SKM-1 treated with dmso at 0.1 percent for 144 hours (cell line): Measurements from ENCODE around the gene CAPS2.
A peak's percentile ranks its signal among the peaks of the same experiment; 100 is the strongest.
"Not testable (repeated sequence)": the region's sequence is repeated elsewhere in the genome, so short reads cannot be mapped to it uniquely, and the experiment has no call there.

Source experiments
- DNase-seq: peaks from one replicate; lab custom pipeline; 2025; ENCODE audit not compliant: unreplicated experiment; lab: John Stamatoyannopoulos, UW

Gene CAPS2

GRCh38 chr12:75329918-75330826, at the start of gene CAPS2:
Gene CAPS2, minus strand, starts transcription at chr12:75330324. Its CDS starts 3,826 bp downstream, at chr12:75326498.
- DNase-seq: peak; percentile 44

- DNase-seq: no peak
These were observed 48.2 kb upstream of the CAPS2 start for GRCh38 chr12:75378354-75378753.

GRCh38 chr12:75374971-75375370, 44.8 kb upstream of the CAPS2 start:
- no peak for DNase-seq

DNA sequence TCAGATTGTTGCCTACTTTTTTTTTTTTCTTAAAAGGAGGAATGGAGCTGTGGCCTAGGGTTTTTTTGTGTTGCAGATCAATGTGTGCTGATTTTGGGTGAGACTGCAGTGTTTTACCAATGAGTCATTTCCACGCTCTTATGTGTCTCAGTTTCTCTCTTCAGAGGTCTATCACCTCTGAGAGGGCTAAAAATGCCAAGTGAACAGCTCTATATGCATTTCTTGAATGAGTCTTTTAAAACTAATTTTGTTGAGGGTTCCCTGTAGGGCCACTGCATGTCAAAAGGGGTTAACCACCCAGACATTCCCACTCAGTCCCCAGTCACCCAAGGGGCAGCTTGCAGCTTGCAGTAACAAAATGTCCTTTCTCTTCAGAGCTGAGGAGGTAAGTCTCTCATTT, 36.5 kb upstream of the CAPS2 start:
- DNase-seq: no peak

GRCh38 chr12:75364919-75365318, 34.8 kb upstream of the CAPS2 start:
- DNase-seq: peak; percentile 50

GRCh38 chr12:75361408-75361807, 31.3 kb upstream of the CAPS2 start:
- DNase-seq: peak; percentile 39

DNA sequence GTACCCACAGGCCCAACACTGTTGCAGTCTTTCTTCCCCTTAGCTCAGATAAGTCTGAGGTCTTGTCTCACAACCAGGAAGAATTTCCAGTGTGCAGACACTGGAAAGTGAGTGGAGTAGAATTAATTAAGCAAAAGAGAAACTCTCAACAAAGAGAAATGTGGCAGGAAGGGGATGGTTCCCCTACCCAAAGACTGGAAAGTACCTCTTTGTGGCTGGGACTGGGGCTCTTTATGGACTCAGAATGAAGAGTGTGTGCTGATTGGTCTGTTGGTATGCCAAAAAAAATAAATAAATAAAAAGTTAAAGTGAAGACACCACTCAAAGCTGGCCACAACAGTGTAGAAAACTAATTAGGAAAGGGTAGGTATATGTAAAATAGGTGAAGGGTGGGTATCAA, 30.8 kb upstream of the CAPS2 start:
- DNase-seq: no peak

DNA sequence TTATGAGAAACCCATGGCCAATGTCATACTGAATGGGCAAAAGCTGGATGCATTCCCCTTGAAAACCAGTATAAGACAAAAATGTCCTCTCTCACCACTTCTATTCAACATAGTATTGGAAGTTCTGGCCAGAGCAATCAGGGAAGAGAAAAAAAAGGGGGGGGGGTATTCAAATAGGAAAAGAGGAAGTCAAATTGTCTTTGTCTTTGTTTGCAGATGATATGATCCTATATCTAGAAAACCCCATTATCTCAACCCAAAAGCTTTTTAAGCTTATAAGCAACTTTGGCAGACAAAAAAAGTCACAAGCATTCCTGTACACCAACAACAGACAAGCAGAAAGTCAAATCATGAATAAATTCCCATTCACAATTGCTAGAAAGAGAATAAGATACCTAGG, 23.9 kb upstream of the CAPS2 start:
- DNase-seq: no peak

DNA sequence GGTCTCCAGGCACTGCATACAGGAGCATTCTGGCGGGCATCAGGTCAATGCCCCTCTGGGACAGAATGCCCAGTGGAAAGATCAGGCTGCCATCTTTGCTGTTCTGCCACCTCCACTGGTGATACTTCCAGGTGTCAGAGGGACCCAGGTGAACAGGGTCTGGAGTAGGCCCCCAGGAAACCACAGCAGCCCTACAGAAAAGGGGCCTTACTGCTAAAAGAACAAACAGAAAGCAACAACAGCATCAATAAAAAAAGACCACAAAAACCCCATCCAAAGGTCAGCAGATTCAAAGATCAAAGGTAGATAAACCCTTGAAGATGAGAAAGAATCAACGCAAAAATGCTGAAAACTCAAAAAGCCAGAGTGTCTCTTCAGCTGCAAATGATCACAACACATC, 20.3 kb upstream of the CAPS2 start:
- DNase-seq: no peak

DNA sequence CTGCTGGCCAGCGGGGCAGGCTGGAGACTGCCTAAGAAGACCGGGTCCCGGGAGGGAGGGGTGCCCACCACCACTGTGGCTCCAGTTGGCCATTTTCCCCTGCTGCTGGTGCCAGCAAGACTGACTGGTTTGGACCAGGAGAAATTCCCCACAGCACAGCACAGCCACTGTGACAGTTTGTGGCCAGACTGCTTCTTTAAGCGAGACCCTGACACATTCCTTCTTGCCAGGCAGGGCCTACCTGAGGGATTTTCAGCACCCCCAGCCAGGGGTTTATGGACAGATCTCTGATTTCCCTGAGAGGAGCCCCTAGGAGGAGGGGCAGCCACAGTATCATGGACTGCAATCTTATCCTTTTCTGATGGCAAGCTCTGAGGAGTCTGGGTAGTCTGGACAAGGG, 19.8 kb upstream of the CAPS2 start:
- no peak for DNase-seq

- not testable (repeated sequence) for DNase-seq
These were observed 16.1 kb upstream of the CAPS2 start for GRCh38 chr12:75346215-75346614.

DNA sequence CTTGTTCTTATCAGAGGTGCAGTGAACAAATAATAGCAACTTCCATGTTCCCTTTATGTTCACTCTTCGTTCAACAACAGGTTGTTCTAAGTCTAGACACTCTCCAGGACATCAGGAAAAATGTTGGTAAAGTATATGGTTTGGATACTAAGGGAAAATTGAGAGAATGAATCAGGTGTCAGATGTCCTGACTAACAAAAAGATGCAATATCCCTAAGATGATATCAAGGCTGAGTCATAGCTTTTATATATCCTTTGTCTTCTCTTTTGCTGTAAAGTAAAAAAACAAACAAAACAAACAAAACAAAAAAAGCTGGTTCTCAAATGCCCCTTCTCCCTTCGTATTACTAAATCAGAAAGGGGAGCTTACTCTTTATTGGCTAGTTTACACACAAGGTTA, 15.4 kb upstream of the CAPS2 start:
- no peak for DNase-seq

- DNase-seq: no peak
These were observed 11.7 kb upstream of the CAPS2 start for GRCh38 chr12:75341873-75342272.

DNA sequence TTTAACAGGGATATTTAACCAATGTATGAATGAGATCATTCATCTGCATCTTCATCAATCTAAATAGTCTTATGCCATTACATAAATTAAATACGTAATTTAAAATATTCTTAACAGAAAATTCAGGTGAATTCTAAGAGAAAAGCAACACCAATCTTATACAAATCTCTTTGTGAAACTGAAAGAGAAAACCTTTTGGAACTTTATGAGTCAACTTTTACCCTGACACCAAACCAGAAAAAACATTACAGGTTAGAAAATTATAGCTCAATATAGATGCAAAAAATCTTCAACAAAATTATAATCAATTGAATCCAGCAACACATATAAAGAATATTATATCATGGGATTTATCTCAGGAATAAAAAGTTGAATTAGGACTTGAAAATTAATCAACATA, 7.8 kb upstream of the CAPS2 start:
- no peak for DNase-seq

- peak; percentile 32 for DNase-seq
These were observed 4.4 kb upstream of the CAPS2 start, which contains the start of gene GLIPR1L1 for GRCh38 chr12:75334384-75335030. Gene GLIPR1L1, plus strand, starts transcription at chr12:75334670. Its CDS starts 59 bp downstream, at chr12:75334729.

DNA sequence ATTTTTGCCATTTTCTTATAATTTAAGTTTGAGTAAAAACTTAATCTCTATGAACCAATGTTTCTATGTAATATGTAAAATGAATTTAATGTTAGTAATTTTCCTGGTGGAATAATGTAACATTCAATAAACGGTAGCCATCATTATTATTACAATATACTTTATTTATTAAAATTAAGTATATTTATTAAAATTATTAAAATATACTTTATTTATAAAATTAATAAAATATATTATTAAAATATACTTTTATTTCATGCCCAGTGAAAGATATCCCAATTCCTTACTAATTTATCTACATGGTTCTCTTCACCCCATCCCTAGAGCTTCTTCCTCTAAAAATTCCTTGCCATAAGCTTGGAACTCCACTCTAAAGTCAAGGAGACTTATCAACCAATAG, 2.5 kb downstream of the CAPS2 start:
- no peak for DNase-seq

- DNase-seq: no peak
These were observed 6.5 kb downstream of the CAPS2 start for GRCh38 chr12:75323663-75324062.

DNA sequence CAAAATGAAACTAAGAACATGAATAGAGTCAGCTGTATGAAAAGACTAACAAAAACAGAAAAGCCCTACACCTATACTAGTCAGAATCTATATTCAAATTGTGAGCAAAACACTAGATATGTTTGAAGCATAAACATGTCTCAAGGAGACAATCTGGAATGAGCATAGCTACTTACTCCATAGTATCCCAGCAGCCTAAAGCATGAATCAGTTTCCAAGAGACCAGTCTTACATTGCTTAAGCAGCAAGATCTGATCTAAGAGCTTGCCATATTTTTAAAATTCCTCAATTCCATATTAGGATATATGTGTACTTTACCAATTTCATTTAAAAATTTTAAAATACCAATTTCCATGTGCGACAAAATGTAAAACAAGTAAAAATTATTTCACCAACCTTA, 7.7 kb downstream of the CAPS2 start:
- DNase-seq: no peak

GRCh38 chr12:75317784-75318183, 12.3 kb downstream of the CAPS2 start:
- no peak for DNase-seq

- DNase-seq: no peak
These were observed 14.6 kb downstream of the CAPS2 start for GRCh38 chr12:75315518-75315917.

DNA sequence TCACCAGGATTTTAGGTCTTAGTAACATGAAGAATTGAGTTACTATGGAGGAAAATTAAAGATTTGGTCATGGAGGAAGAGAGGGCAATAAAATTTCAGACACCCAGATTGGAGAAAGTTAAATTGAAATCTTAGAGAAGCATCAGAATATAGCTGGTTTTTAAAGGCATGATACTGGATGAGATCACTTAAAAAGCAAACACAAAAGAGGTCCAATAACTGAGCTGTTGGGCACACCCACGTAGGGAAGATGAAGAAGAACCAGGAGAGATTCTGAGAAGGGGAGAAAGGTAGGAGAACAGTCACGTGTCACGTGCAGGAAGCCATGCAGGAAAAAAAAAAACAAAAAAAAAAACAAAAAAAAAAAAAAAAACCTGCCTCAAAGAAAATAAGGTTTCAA, 18.8 kb downstream of the CAPS2 start:
- DNase-seq: no peak

- no peak for DNase-seq
These were observed 21.8 kb downstream of the CAPS2 start for GRCh38 chr12:75308279-75308678.
